H9 (cell line): Measurements from ENCODE around the gene DYNLRB1. TPM values are rescaled to one million over a fixed set of nuclear protein-coding genes. Genes with fewer than 3 reads are reported as not detected.

Source experiments
- DNase-seq: peaks from one replicate; pipeline ENCODE4 v3.0.0-alpha.2; 2017
- H2AFZ ChIP-seq: one replicate; pipeline ENCODE4 v1.6.1; 2013; ENCODE audit warnings: mild to moderate bottlenecking, low read length, control low read depth, moderate library complexity
- H2AK5ac ChIP-seq: 2 replicates; pipeline ENCODE4 v1.6.1; 2013; ENCODE audit warnings: low read length, control low read depth, mixed read lengths; ENCODE audit not compliant: insufficient read length
- H2BK120ac ChIP-seq: one replicate; pipeline ENCODE4 v1.6.1; 2013; ENCODE audit warnings: low read depth, mild to moderate bottlenecking, low read length, control low read depth, inconsistent platforms; ENCODE audit not compliant: poor library complexity, severe bottlenecking
- H2BK12ac ChIP-seq: 2 replicates; pipeline ENCODE4 v1.6.1; 2013; ENCODE audit warnings: low read length, control low read depth, mixed read lengths, low read depth; ENCODE audit not compliant: insufficient read length
- H2BK15ac ChIP-seq: 2 replicates; pipeline ENCODE4 v1.6.1; 2013; ENCODE audit warnings: low read depth, low read length, control low read depth
- H2BK20ac ChIP-seq: one replicate; pipeline ENCODE4 v1.6.1; 2013; ENCODE audit warnings: low read depth, mild to moderate bottlenecking, low read length, control low read depth, inconsistent platforms; ENCODE audit not compliant: poor library complexity, severe bottlenecking
- H2BK5ac ChIP-seq: 2 replicates; pipeline ENCODE4 v1.6.1; 2013; ENCODE audit warnings: low read length, control low read depth, mixed read lengths; ENCODE audit not compliant: insufficient read length
- H3K14ac ChIP-seq: 2 replicates; pipeline ENCODE4 v1.6.1; 2013; ENCODE audit warnings: low read length, control low read depth; ENCODE audit not compliant: insufficient read depth
- H3K18ac ChIP-seq: 2 replicates; pipeline ENCODE4 v1.6.1; 2013; ENCODE audit warnings: low read depth, mild to moderate bottlenecking, mixed read lengths, low read length, control low read depth; ENCODE audit not compliant: insufficient read length
- H3K23ac ChIP-seq: 2 replicates; pipeline ENCODE4 v1.6.1; 2013; ENCODE audit warnings: low read length, control low read depth, mixed read lengths, low read depth; ENCODE audit not compliant: insufficient read length
- H3K23me2 ChIP-seq: 2 replicates; pipeline ENCODE4 v1.6.1; 2013; ENCODE audit warnings: low read depth, mild to moderate bottlenecking, mixed read lengths, low read length, control low read depth; ENCODE audit not compliant: insufficient read length, poor library complexity, severe bottlenecking
- H3K27ac ChIP-seq: 2 replicates; pipeline ENCODE4 v1.5.1; 2013; ENCODE audit warnings: low read length, control low read depth, mixed read lengths, low read depth; ENCODE audit not compliant: insufficient read length
- H3K27me3 ChIP-seq: 2 replicates; pipeline ENCODE4 v1.6.1; 2013; ENCODE audit warnings: low read length, control low read depth, inconsistent platforms; ENCODE audit not compliant: insufficient read depth
- H3K4ac ChIP-seq: 2 replicates; pipeline ENCODE4 v1.6.1; 2013; ENCODE audit warnings: low read depth, mild to moderate bottlenecking, control low read depth, inconsistent platforms, low read length, moderate library complexity
- H3K4me1 ChIP-seq: 2 replicates; pipeline ENCODE4 v1.6.1; 2013; ENCODE audit warnings: low read length, control low read depth, inconsistent platforms; ENCODE audit not compliant: insufficient read depth
- H3K4me2 ChIP-seq: 2 replicates; pipeline ENCODE4 v1.6.1; 2013; ENCODE audit warnings: low read length, control low read depth, mixed read lengths; ENCODE audit not compliant: insufficient read length, insufficient read depth
- H3K56ac ChIP-seq: 2 replicates; pipeline ENCODE4 v1.6.1; 2013; ENCODE audit warnings: low read depth, mild to moderate bottlenecking, mixed read lengths, low read length, control low read depth; ENCODE audit not compliant: insufficient read length
- H3K79me1 ChIP-seq: 2 replicates; pipeline ENCODE4 v1.6.1; 2013; ENCODE audit warnings: low read depth, mild to moderate bottlenecking, moderate library complexity, low read length, control low read depth, inconsistent platforms; ENCODE audit not compliant: insufficient read depth, poor library complexity, severe bottlenecking
- H3K79me2 ChIP-seq: 2 replicates; pipeline ENCODE4 v1.6.1; 2013; ENCODE audit warnings: low read length, control low read depth, inconsistent platforms; ENCODE audit not compliant: insufficient read depth
- H3K9ac ChIP-seq: 2 replicates; pipeline ENCODE4 v1.6.1; 2013; ENCODE audit warnings: low read length, control low read depth, mixed read lengths; ENCODE audit not compliant: insufficient read length; ENCODE audit errors: extremely low read depth
- H3K9me3 ChIP-seq: one replicate; pipeline ENCODE4 v1.6.1; 2013; ENCODE audit warnings: low read depth, low read length, inconsistent platforms; ENCODE audit not compliant: control insufficient read depth
- H3T11ph ChIP-seq: one replicate; pipeline ENCODE4 v1.6.1; 2013; ENCODE audit warnings: mild to moderate bottlenecking, low read length, control low read depth, inconsistent platforms
- H4K20me1 ChIP-seq: one replicate; pipeline ENCODE4 v1.6.1; 2013; ENCODE audit not compliant: control insufficient read depth, insufficient read length, insufficient read depth
- H4K5ac ChIP-seq: 2 replicates; pipeline ENCODE4 v1.6.1; 2013; ENCODE audit warnings: low read depth, mild to moderate bottlenecking, mixed read lengths, low read length, control low read depth; ENCODE audit not compliant: insufficient read length
- H4K8ac ChIP-seq: replicated peaks from 2 replicates; pipeline ENCODE4 v1.6.1; 2013; ENCODE audit warnings: low read length, control low read depth, mixed read lengths, low read depth; ENCODE audit not compliant: insufficient read length
- H4K91ac ChIP-seq: 2 replicates; pipeline ENCODE4 v1.6.1; 2013; ENCODE audit warnings: low read depth, mild to moderate bottlenecking, moderate library complexity, mixed read lengths, low read length, control low read depth; ENCODE audit not compliant: insufficient read length
- H3K27ac Mint-ChIP-seq, 3 experiments: 2 replicates in 2 of 3; 3 replicates in 1 of 3; pipeline ENCODE4 v1.8.0; 2020 to 2021; ENCODE audit warnings: mixed read lengths in 3 of 3, mild to moderate bottlenecking in 1 of 3, moderate library complexity in 1 of 3
- H3K27me3 Mint-ChIP-seq: 2 replicates; pipeline ENCODE4 v1.8.0; 2021; ENCODE audit warnings: low read depth, mild to moderate bottlenecking, moderate library complexity, mixed read lengths
- H3K36me3 Mint-ChIP-seq, 3 experiments: 2 replicates in 2 of 3; 3 replicates in 1 of 3; pipeline ENCODE4 v1.8.0; 2020 to 2021; ENCODE audit warnings: low read depth in 3 of 3, mixed read lengths in 3 of 3; ENCODE audit not compliant: insufficient read depth in 1 of 3
- H3K4me1 Mint-ChIP-seq, 2 experiments: 2 replicates each; pipeline ENCODE4 v1.8.0; 2020; ENCODE audit warnings: mixed read lengths in 2 of 2
- H3K4me3 Mint-ChIP-seq, 2 experiments: 2 replicates in 1 of 2; 3 replicates in 1 of 2; pipeline ENCODE4 v1.8.0; 2020 to 2021; ENCODE audit warnings: mild to moderate bottlenecking in 2 of 2, mixed read lengths in 2 of 2, moderate library complexity in 1 of 2
- H3K9me3 Mint-ChIP-seq, 2 experiments: 2 replicates in 1 of 2; 3 replicates in 1 of 2; pipeline ENCODE4 v1.8.0; 2020; ENCODE audit warnings: mild to moderate bottlenecking in 2 of 2, mixed read lengths in 2 of 2, moderate library complexity in 1 of 2
- CTCF ChIP-seq: fragments of 200-600 bp; sonication (generic); conservative IDR thresholded peaks from 3 replicates; pipeline ENCODE4 v1.8.0; 2021; ENCODE audit warnings: antibody characterized with exemption, mild to moderate bottlenecking
- WGBS: extraction: QIAGEN DNeasy Blood & Tissue Kit; methylation state at CpG from one replicate; pipeline ENCODE4 v1.1.7; 2013; ENCODE audit warnings: missing lambda C conversion rate, low lambda C conversion rate, mixed read lengths; ENCODE audit not compliant: insufficient read length; ENCODE audit errors: extremely low coverage; 5-methylcytosine and 5-hydroxymethylcytosine counted together
- total RNA-seq: library from RNA; stranded (reverse); gene quantifications from 2 replicates; pipeline ENCODE4 v1.2.1, GENCODE V29; 2021

DYNLRB1 gene
- total RNA-seq, 1 experiment from 2014 or later: 200 TPM

GRCh38 chr20:34532320-34532719 lies 16.1 kb downstream of the DYNLRB1 start:
- peak overlapping the region in 1 of 3 experiments; percentile 4; a peak in 1 of 7 replicates for H3K27ac Mint-ChIP-seq
- peaks cover 31 to 82% (median 59%) of the 10 kb centered on the region in 3 experiments; a peak in 6 of 7 replicates for H3K36me3 Mint-ChIP-seq

More at GRCh38 chr20:34532320-34532719, 16.1 kb downstream of the DYNLRB1 start:
- H2BK120ac ChIP-seq: no peak overlapping the region
- no peak overlapping the region for H3K23ac ChIP-seq
- H4K91ac ChIP-seq: no peak overlapping the region
- no peaks in the 10 kb centered on the region for H3K79me1 ChIP-seq
- no peak overlapping the region for H2BK15ac ChIP-seq
- TF ChIP-seq CTCF: no peak
- no peaks in the 10 kb centered on the region for H3K23me2 ChIP-seq
- no peak overlapping the region for H3T11ph ChIP-seq
- no peak overlapping the region for H2AFZ ChIP-seq
- DNase-seq: no peak
- no peaks in the 10 kb centered on the region for H3K27me3 ChIP-seq
- H3K4me3 Mint-ChIP-seq: no peak overlapping the region
- no peak overlapping the region for H2BK5ac ChIP-seq
- no peaks in the 10 kb centered on the region for H3K79me2 ChIP-seq
- no peak overlapping the region for H2AK5ac ChIP-seq
- no CpG with 5 or more reads among the region's 8 CpGs for WGBS
- no peak overlapping the region for H2BK20ac ChIP-seq
- H3K4ac ChIP-seq: no peak overlapping the region
- H4K8ac ChIP-seq: no peak overlapping the region
- no peaks in the 10 kb centered on the region for H3K4me1 ChIP-seq
- no peak overlapping the region for H3K9ac ChIP-seq
- H3K4me1 Mint-ChIP-seq: no peaks in the 10 kb centered on the region
- no peak overlapping the region for H3K18ac ChIP-seq
- H3K9me3 ChIP-seq: no peaks in the 10 kb centered on the region
- no peak overlapping the region for H4K5ac ChIP-seq
- H2BK12ac ChIP-seq: no peak overlapping the region
- no peaks in the 10 kb centered on the region for H3K9me3 Mint-ChIP-seq
- H4K20me1 ChIP-seq: no peaks in the 10 kb centered on the region
- no peak overlapping the region for H3K27ac ChIP-seq
- H3K56ac ChIP-seq: no peak overlapping the region
- no peaks in the 10 kb centered on the region for H3K27me3 Mint-ChIP-seq
- H3K4me2 ChIP-seq: no peak overlapping the region
- H3K14ac ChIP-seq: no peak overlapping the region
